Activated CD4-positive, alpha-beta T cell treated with anti-CD3 and anti-CD28 coated beads, Interleukin-2, amount 10 ng/mL, durations not matched to agents 7 days and 5 days (primary cell): Measurements from ENCODE around the gene ZCCHC14. TPM values are rescaled to one million over a fixed set of nuclear protein-coding genes. Genes with fewer than 3 reads are reported as not detected.
A peak's percentile ranks its signal among the peaks of the same experiment; 100 is the strongest.

Source experiments
- CTCF ChIA-PET: fragments of 350-600 bp; sonication (Branson Sonifier 250); formaldehyde crosslinking; loops from one replicate; lab custom pipeline; 2021; ENCODE audit warnings: antibody characterized with exemption; lab: Charles Lee
- POLR2A ChIA-PET: fragments of 350-600 bp; sonication (Branson Sonifier 250); formaldehyde crosslinking; loops from one replicate; lab custom pipeline; 2021; ENCODE audit warnings: antibody characterized with exemption; lab: Charles Lee
- DNase-seq: peaks from one replicate; pipeline ENCODE4 v3.0.0-alpha.2; 2020
- H3K27ac Mint-ChIP-seq: one replicate; pipeline ENCODE4 v1.8.0; 2021; ENCODE audit warnings: mild to moderate bottlenecking, moderate library complexity, mixed read lengths
- H3K27me3 Mint-ChIP-seq: one replicate; pipeline ENCODE4 v1.8.0; 2021; ENCODE audit warnings: mixed read lengths
- H3K36me3 Mint-ChIP-seq: one replicate; pipeline ENCODE4 v1.8.0; 2021; ENCODE audit warnings: low read depth, mixed read lengths
- H3K4me1 Mint-ChIP-seq: one replicate; pipeline ENCODE4 v1.8.0; 2021; ENCODE audit warnings: mixed read lengths
- H3K4me3 Mint-ChIP-seq: one replicate; pipeline ENCODE4 v1.8.0; 2021; ENCODE audit warnings: mild to moderate bottlenecking, moderate library complexity, mixed read lengths
- H3K9me3 Mint-ChIP-seq: one replicate; pipeline ENCODE4 v1.8.0; 2021; ENCODE audit warnings: mixed read lengths
- total RNA-seq, 2 experiments: library from RNA; stranded (reverse); gene quantifications; one replicate each; pipeline ENCODE4 v1.2.3, GENCODE V29; 2021

The ZCCHC14 gene
- total RNA-seq, 2 experiments from 2014 or later, result 7.6 to 7.9 TPM

GRCh38 chr16:87463722-87464690 is 28.8 kb downstream of the ZCCHC14 start:
- Mint-ChIP-seq H3K27me3 (no peaks in the 10 kb centered on the region), H3K9me3 (no peaks in the 10 kb centered on the region), H3K36me3 (no peaks in the 10 kb centered on the region), H3K4me3 (peak overlapping the region; percentile 54), H3K27ac (peak overlapping the region; percentile 65), H3K4me1 (peaks cover 39% of the 10 kb centered on the region)
- ChIA-PET CTCF (interaction anchor here (0.7 to 1.7 kb wide), 7 partner anchors 12 to 1296 kb away, joined by 3 to 4 read pairs (median 4); partner anchors contain the start of gene C16orf95), POLR2A (interaction anchor here (0.5 kb wide), 1 partner anchor 42 kb away, joined by 5 read pairs; no protein-coding TSS in a partner anchor)
- peak; percentile 28 for DNase-seq

GRCh38 chr16:87461466-87461991 is 31.3 kb downstream of the ZCCHC14 start:
- Mint-ChIP-seq H3K4me1 (peaks cover 43% of the 10 kb centered on the region), H3K9me3 (no peaks in the 10 kb centered on the region), H3K4me3 (no peak overlapping the region), H3K27me3 (no peaks in the 10 kb centered on the region), H3K36me3 (no peaks in the 10 kb centered on the region), H3K27ac (no peak overlapping the region)
- CTCF ChIA-PET, result no interaction called here
- POLR2A ChIA-PET, result no interaction called here
- DNase-seq, result peak; percentile 18

GRCh38 chr16:87460936-87461335 is 31.9 kb downstream of the ZCCHC14 start:
- ChIA-PET CTCF (interaction anchor here (0.6 kb wide), 4 partner anchors 10 to 51 kb away, joined by 3 to 5 read pairs (median 4); no protein-coding TSS in a partner anchor), POLR2A (no interaction called here)
- Mint-ChIP-seq H3K36me3 (no peaks in the 10 kb centered on the region), H3K4me3 (no peak overlapping the region), H3K9me3 (no peaks in the 10 kb centered on the region), H3K27me3 (no peaks in the 10 kb centered on the region), H3K27ac (no peak overlapping the region), H3K4me1 (peaks cover 37% of the 10 kb centered on the region)
- no peak for DNase-seq

GRCh38 chr16:87459833-87460232 is 33.0 kb downstream of the ZCCHC14 start:
- ChIA-PET CTCF (no interaction called here), POLR2A (interaction anchor here (0.6 kb wide), 1 partner anchor 10 kb away, joined by 3 read pairs; no protein-coding TSS in a partner anchor)
- Mint-ChIP-seq H3K4me3 (no peak overlapping the region), H3K27ac (no peak overlapping the region), H3K27me3 (no peaks in the 10 kb centered on the region), H3K4me1 (peaks cover 29% of the 10 kb centered on the region), H3K9me3 (no peaks in the 10 kb centered on the region), H3K36me3 (no peaks in the 10 kb centered on the region)
- no peak for DNase-seq

GRCh38 chr16:87459027-87459426 is 33.8 kb downstream of the ZCCHC14 start:
- no peak overlapping the region for H3K27ac Mint-ChIP-seq
- no peaks in the 10 kb centered on the region for H3K27me3 Mint-ChIP-seq
- ChIA-PET POLR2A (no interaction called here), CTCF (no interaction called here)
- H3K9me3 Mint-ChIP-seq, result no peaks in the 10 kb centered on the region
- no peaks in the 10 kb centered on the region for H3K36me3 Mint-ChIP-seq
- peaks cover 20% of the 10 kb centered on the region for H3K4me1 Mint-ChIP-seq
- no peak for DNase-seq
- no peak overlapping the region for H3K4me3 Mint-ChIP-seq

- H3K4me3 Mint-ChIP-seq, result no peak overlapping the region
- ChIA-PET CTCF (no interaction called here), POLR2A (no interaction called here)
- peaks cover 15% of the 10 kb centered on the region for H3K4me1 Mint-ChIP-seq
- H3K9me3 Mint-ChIP-seq, result no peaks in the 10 kb centered on the region
- no peaks in the 10 kb centered on the region for H3K36me3 Mint-ChIP-seq
- DNase-seq, result no peak
- H3K27ac Mint-ChIP-seq, result no peak overlapping the region
- H3K27me3 Mint-ChIP-seq, result no peaks in the 10 kb centered on the region
These were observed 34.4 kb downstream of the ZCCHC14 start for GRCh38 chr16:87458424-87458915.

- H3K4me3 Mint-ChIP-seq, result no peak overlapping the region
- H3K4me1 Mint-ChIP-seq, result peaks cover 13% of the 10 kb centered on the region
- H3K36me3 Mint-ChIP-seq, result no peaks in the 10 kb centered on the region
- ChIA-PET POLR2A (no interaction called here), CTCF (interaction anchor here (0.6 kb wide), 1 partner anchor 69 kb away, joined by 3 read pairs; no protein-coding TSS in a partner anchor)
- H3K9me3 Mint-ChIP-seq, result no peaks in the 10 kb centered on the region
- no peaks in the 10 kb centered on the region for H3K27me3 Mint-ChIP-seq
- no peak for DNase-seq
- H3K27ac Mint-ChIP-seq, result no peak overlapping the region
These were observed 35.0 kb downstream of the ZCCHC14 start for GRCh38 chr16:87457709-87458423.

GRCh38 chr16:87457061-87457611 is 35.7 kb downstream of the ZCCHC14 start:
- Mint-ChIP-seq H3K9me3 (no peaks in the 10 kb centered on the region), H3K4me1 (peaks cover 13% of the 10 kb centered on the region), H3K4me3 (no peak overlapping the region), H3K36me3 (no peaks in the 10 kb centered on the region), H3K27ac (no peak overlapping the region), H3K27me3 (no peaks in the 10 kb centered on the region)
- no peak for DNase-seq
- CTCF ChIA-PET, result interaction anchor here (0.6 kb wide), 2 partner anchors 14 to 68 kb away, joined by 3 read pairs; no protein-coding TSS in a partner anchor
- POLR2A ChIA-PET, result no interaction called here

GRCh38 chr16:87454391-87454790 is 38.4 kb downstream of the ZCCHC14 start:
- Mint-ChIP-seq H3K4me3 (no peak overlapping the region), H3K36me3 (no peaks in the 10 kb centered on the region), H3K27me3 (no peaks in the 10 kb centered on the region), H3K27ac (no peak overlapping the region), H3K9me3 (no peaks in the 10 kb centered on the region), H3K4me1 (peaks cover 9% of the 10 kb centered on the region)
- ChIA-PET POLR2A (no interaction called here), CTCF (no interaction called here)
- DNase-seq, result no peak

GRCh38 chr16:87453326-87453725 is 39.5 kb downstream of the ZCCHC14 start:
- Mint-ChIP-seq H3K4me1 (peaks cover 8% of the 10 kb centered on the region), H3K4me3 (no peak overlapping the region), H3K27ac (no peak overlapping the region), H3K27me3 (no peaks in the 10 kb centered on the region), H3K36me3 (no peaks in the 10 kb centered on the region), H3K9me3 (no peaks in the 10 kb centered on the region)
- CTCF ChIA-PET, result no interaction called here
- POLR2A ChIA-PET, result no interaction called here
- DNase-seq, result no peak

GRCh38 chr16:87451563-87452210 is 41.1 kb downstream of the ZCCHC14 start:
- H3K4me1 Mint-ChIP-seq, result no peaks in the 10 kb centered on the region
- no peak overlapping the region for H3K4me3 Mint-ChIP-seq
- ChIA-PET CTCF (interaction anchor here (0.6 to 1.0 kb wide), 2 partner anchors 9 to 13 kb away, joined by 4 to 5 read pairs; no protein-coding TSS in a partner anchor), POLR2A (no interaction called here)
- no peak for DNase-seq
- H3K27me3 Mint-ChIP-seq, result no peaks in the 10 kb centered on the region
- peaks cover 2% of the 10 kb centered on the region for H3K36me3 Mint-ChIP-seq
- H3K9me3 Mint-ChIP-seq, result no peaks in the 10 kb centered on the region
- no peak overlapping the region for H3K27ac Mint-ChIP-seq

GRCh38 chr16:87448866-87449265 is 44.0 kb downstream of the ZCCHC14 start:
- CTCF ChIA-PET, result interaction anchor here (2.5 kb wide), 1 partner anchor 13 kb away, joined by 7 read pairs; no protein-coding TSS in a partner anchor
- Mint-ChIP-seq H3K4me1 (no peaks in the 10 kb centered on the region), H3K36me3 (peaks cover 7% of the 10 kb centered on the region), H3K9me3 (no peaks in the 10 kb centered on the region), H3K27ac (no peak overlapping the region), H3K27me3 (no peaks in the 10 kb centered on the region), H3K4me3 (no peak overlapping the region)
- POLR2A ChIA-PET, result no interaction called here
- DNase-seq, result no peak
